Right lobe of liver (tissue), 4 donors: ENCODE measurements around the gene PTPRN2.

ENCODE experiments used
- POLR2A ChIP-seq: fragments of 450-650 bp; IDR thresholded peaks from one replicate; pipeline ENCODE4 v1.6.1; 2017; ENCODE audit warnings: antibody characterized with exemption, mild to moderate bottlenecking
- TF ChIP-seq, protein P1 (sequence below), 4 donors: fragments of 200-600 bp in 3 of 4; fragments of 450-650 bp in 1 of 4; IDR thresholded peaks; one replicate each; pipeline versions ENCODE4 v1.5.1 to v1.8.0; 2016 to 2022; ENCODE audit warnings: antibody characterized with exemption in 4 of 4, mild to moderate bottlenecking in 2 of 4
- donor health status: DM: no; HTN: no; CAD: no.
- donor health status: DM: no; HTN: no; CAD: no.
- donor health status: DM: no; HTN: yes; CAD: no.

DNA sequence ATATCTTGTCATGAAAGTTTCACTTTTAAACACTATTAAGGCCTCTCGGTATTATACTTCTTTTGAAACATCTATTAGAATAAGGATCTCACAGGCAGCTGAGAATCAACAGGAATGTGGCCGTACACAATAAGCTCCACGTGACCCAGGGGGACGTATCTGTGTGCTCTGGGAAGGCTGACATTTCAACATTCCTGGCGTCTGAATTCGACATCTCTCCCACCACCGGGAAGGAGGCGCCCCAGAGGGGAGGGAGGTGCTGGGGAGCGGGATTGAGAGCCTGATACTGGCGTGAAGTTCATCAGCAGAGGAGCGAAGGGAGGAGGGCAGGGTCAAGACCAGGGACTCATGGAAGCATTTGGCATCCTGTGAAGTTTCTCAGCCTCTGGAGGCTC is 849.6 kb downstream of the PTPRN2 start:
- no peak for TF ChIP-seq POLR2A
- TF ChIP-seq, protein P1, sequence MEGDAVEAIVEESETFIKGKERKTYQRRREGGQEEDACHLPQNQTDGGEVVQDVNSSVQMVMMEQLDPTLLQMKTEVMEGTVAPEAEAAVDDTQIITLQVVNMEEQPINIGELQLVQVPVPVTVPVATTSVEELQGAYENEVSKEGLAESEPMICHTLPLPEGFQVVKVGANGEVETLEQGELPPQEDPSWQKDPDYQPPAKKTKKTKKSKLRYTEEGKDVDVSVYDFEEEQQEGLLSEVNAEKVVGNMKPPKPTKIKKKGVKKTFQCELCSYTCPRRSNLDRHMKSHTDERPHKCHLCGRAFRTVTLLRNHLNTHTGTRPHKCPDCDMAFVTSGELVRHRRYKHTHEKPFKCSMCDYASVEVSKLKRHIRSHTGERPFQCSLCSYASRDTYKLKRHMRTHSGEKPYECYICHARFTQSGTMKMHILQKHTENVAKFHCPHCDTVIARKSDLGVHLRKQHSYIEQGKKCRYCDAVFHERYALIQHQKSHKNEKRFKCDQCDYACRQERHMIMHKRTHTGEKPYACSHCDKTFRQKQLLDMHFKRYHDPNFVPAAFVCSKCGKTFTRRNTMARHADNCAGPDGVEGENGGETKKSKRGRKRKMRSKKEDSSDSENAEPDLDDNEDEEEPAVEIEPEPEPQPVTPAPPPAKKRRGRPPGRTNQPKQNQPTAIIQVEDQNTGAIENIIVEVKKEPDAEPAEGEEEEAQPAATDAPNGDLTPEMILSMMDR (IDR thresholded peaks at IDR 0.05): no peak
